Endothelial cell of umbilical vein (primary cell): Measurements from ENCODE around the gene FAXDC2.

Source experiments
- EZH2 ChIP-seq: IDR thresholded peaks from 2 replicates; pipeline ENCODE4 v1.6.1; 2012; ENCODE audit warnings: borderline replicate concordance, low read depth, mild to moderate bottlenecking, moderate library complexity, low read length, inconsistent platforms; ENCODE audit not compliant: severe bottlenecking
- POLR2AphosphoS5 ChIP-seq: IDR thresholded peaks from 2 replicates; pipeline ENCODE4 v1.6.1; 2012; ENCODE audit warnings: low read depth, mild to moderate bottlenecking, control low read depth, low read length, moderate library complexity; ENCODE audit not compliant: insufficient read depth
- TF ChIP-seq, protein P1 (sequence below), 2 donors: IDR thresholded peaks; 1 replicate in 1 of 2; 2 replicates in 1 of 2; pipeline ENCODE4 v1.5.1; 2011; ENCODE audit warnings: low read length in 2 of 2, mild to moderate bottlenecking in 2 of 2, moderate library complexity in 2 of 2, control low read depth in 1 of 2, inconsistent platforms in 1 of 2, low read depth in 1 of 2; ENCODE audit not compliant: insufficient read depth in 1 of 2; ENCODE audit errors: extremely low read depth in 1 of 2

DNA sequence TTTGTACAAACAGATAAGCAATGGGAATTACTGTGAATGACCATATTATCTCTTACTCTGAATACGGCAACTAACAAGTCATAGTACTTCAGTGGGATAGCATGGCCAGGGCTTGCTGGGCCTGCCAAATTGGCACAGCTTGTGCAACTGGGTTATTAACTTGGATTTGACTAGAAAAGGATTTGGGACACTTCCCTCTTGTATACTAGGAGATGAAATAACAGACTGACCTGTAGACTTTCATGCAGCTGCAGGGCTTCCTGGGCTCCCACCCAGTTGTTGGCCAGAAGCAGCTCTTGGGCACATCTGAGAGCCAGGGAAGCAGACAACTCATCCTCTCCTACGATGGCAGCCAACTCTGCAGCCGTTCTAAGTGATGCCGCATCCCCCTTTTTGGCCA, 47.8 kb upstream of the FAXDC2 start:
- TF ChIP-seq, protein P1, sequence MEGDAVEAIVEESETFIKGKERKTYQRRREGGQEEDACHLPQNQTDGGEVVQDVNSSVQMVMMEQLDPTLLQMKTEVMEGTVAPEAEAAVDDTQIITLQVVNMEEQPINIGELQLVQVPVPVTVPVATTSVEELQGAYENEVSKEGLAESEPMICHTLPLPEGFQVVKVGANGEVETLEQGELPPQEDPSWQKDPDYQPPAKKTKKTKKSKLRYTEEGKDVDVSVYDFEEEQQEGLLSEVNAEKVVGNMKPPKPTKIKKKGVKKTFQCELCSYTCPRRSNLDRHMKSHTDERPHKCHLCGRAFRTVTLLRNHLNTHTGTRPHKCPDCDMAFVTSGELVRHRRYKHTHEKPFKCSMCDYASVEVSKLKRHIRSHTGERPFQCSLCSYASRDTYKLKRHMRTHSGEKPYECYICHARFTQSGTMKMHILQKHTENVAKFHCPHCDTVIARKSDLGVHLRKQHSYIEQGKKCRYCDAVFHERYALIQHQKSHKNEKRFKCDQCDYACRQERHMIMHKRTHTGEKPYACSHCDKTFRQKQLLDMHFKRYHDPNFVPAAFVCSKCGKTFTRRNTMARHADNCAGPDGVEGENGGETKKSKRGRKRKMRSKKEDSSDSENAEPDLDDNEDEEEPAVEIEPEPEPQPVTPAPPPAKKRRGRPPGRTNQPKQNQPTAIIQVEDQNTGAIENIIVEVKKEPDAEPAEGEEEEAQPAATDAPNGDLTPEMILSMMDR (IDR thresholded peaks at IDR 0.05; ENCODE audit: extremely low read depth in 1 of 2, insufficient read depth in 1 of 2, low read depth in 1 of 2, low read length in 2 of 2), result no peak
- TF ChIP-seq POLR2AphosphoS5, result no peak
- no peak for TF ChIP-seq EZH2
